Measurements from ENCODE around the gene MAML3. TPM values are rescaled to one million over a fixed set of nuclear protein-coding genes. Genes with fewer than 3 reads are reported as not detected.

MAML3 gene
- total RNA-seq, 1 experiment from 2014 or later = 0.89 TPM

- DNase-seq (ENCODE audit: unreplicated experiment) = no peak
- Mint-ChIP-seq H3K27me3 (ENCODE audit: insufficient read depth, unreplicated experiment) (no peaks in the 10 kb centered on the region), H3K36me3 (ENCODE audit: insufficient read depth, unreplicated experiment) (no peaks in the 10 kb centered on the region), H3K4me1 (ENCODE audit: insufficient read depth, unreplicated experiment) (no peaks in the 10 kb centered on the region), H3K9me3 (ENCODE audit: unreplicated experiment) (no peaks in the 10 kb centered on the region), H3K27ac (ENCODE audit: low read depth, unreplicated experiment) (no peak overlapping the region), H3K4me3 (ENCODE audit: unreplicated experiment) (no peak overlapping the region)
- TF ChIP-seq CTCF (IDR thresholded peaks at IDR 0.05; ENCODE audit: unreplicated experiment) = no peak
- ChIA-PET POLR2A (interaction anchor here (0.6 to 0.9 kb wide), 2 partner anchors 11 to 49 kb away, joined by 3 to 5 read pairs; no protein-coding TSS in a partner anchor), CTCF (interaction anchor here (0.6 to 0.7 kb wide), 3 partner anchors 11 to 776 kb away, joined by 3 read pairs; no protein-coding TSS in a partner anchor)
- intact Hi-C loops (cut with micrococcal nuclease) = no loop called here
- BruUV-seq (replicated peaks) = no TSS peak
These were observed 364.8 kb downstream of the MAML3 start for GRCh38 chr4:139789096-139789654.

DNA sequence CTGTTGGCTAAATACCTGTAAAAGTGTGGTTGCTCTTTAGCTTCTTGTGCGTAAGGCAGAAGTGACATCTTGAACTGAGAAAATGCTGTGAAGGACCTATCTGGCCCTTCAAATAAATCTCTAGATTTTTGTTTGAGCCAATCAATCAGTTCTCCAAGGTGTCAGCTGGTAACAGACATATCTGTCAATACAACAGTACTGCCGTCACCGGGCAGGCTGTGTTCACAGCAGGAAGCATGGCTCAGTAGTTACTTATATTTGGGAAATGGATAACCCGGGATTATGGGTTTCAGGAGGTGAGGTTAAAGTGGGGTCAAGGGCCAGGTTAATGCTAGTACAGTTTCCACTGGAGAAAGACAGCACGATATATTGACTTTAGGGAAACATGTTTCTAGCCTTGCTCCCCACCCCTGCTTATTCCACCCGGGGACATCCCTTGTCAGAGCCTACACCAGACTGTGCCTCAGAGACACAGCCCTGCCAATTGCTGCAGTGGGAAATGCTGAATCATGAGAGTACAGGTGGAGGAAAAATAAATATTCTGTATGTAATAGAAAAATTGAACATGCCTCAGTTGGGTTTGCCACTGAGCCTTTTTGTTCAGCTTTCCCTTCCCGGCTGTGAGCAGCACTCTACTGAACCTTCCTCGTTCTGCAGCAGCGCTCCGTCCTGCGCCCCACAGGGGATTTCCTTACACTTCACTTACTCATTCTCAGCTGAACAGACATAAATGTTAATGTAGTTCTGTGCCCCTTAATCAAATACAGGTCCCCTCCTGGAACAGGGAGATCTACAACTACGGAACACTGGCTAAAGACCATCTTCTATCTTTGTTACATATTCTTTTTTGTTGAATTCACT is 367.3 kb downstream of the MAML3 start:
- DNase-seq (ENCODE audit: unreplicated experiment) = no peak
- POLR2A ChIA-PET = no interaction called here
- Mint-ChIP-seq H3K9me3 (ENCODE audit: unreplicated experiment) (no peaks in the 10 kb centered on the region), H3K4me1 (ENCODE audit: insufficient read depth, unreplicated experiment) (no peaks in the 10 kb centered on the region), H3K36me3 (ENCODE audit: insufficient read depth, unreplicated experiment) (no peaks in the 10 kb centered on the region), H3K4me3 (ENCODE audit: unreplicated experiment) (no peak overlapping the region), H3K27me3 (ENCODE audit: insufficient read depth, unreplicated experiment) (no peaks in the 10 kb centered on the region), H3K27ac (ENCODE audit: low read depth, unreplicated experiment) (no peak overlapping the region)
- CTCF ChIA-PET = interaction anchor here (0.7 kb wide), 1 partner anchor 1897 kb away, joined by 3 read pairs; no protein-coding TSS in a partner anchor
- no peak for TF ChIP-seq CTCF (IDR thresholded peaks at IDR 0.05; ENCODE audit: unreplicated experiment)
- BruUV-seq (replicated peaks) = no TSS peak
- intact Hi-C loops (cut with micrococcal nuclease) = no loop called here

GRCh38 chr4:139785356-139785755 is 368.6 kb downstream of the MAML3 start:
- ChIA-PET POLR2A (interaction anchor here (0.6 kb wide), 1 partner anchor 54 kb away, joined by 3 read pairs; no protein-coding TSS in a partner anchor), CTCF (interaction anchor here (0.8 kb wide), 1 partner anchor 77 kb away, joined by 3 read pairs; no protein-coding TSS in a partner anchor)
- TF ChIP-seq CTCF (IDR thresholded peaks at IDR 0.05; ENCODE audit: unreplicated experiment) = no peak
- intact Hi-C loops (cut with micrococcal nuclease) = no loop called here
- Mint-ChIP-seq H3K27me3 (ENCODE audit: insufficient read depth, unreplicated experiment) (no peaks in the 10 kb centered on the region), H3K9me3 (ENCODE audit: unreplicated experiment) (no peaks in the 10 kb centered on the region), H3K36me3 (ENCODE audit: insufficient read depth, unreplicated experiment) (no peaks in the 10 kb centered on the region), H3K4me3 (ENCODE audit: unreplicated experiment) (no peak overlapping the region), H3K27ac (ENCODE audit: low read depth, unreplicated experiment) (no peak overlapping the region), H3K4me1 (ENCODE audit: insufficient read depth, unreplicated experiment) (no peaks in the 10 kb centered on the region)
- no TSS peak for BruUV-seq (replicated peaks)
- no peak for DNase-seq (ENCODE audit: unreplicated experiment)

DNA sequence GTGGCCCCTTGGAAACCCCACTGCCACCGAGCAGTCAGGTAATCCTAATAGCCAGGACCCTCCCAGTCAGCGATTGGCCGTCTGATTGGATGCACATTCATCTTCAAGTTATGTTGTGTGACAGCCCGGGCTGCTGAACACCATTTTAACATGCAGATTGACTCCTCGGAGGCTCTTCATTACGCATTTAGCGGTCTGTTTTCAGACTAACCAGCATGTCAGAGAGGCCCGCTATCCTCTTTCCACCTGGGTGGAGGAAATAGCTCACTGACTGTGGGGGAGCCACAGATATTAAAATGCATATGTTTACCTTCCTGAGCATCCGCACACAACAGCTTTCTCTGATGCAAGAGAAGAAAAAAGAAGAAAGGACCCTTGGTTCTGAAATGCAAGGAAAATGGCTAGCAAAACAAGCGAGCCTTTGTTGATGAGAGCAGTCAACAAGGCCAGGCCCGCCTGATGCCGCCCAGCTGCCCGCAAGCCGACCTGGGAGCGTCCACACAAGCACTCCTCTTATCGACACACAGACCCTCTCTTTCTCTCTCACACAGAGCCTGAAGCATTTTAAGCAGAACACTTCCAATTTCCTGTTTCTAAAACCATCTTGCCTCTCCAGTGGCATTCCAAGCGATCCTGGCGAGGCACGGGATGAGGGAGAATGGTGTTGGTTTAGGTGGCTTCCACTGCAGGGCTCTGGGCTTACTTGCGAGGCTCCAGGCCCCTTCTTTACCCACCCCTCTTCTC is 370.1 kb downstream of the MAML3 start:
- no peaks in the 10 kb centered on the region for H3K36me3 Mint-ChIP-seq (ENCODE audit: insufficient read depth, unreplicated experiment)
- CTCF ChIA-PET = no interaction called here
- DNase-seq (ENCODE audit: unreplicated experiment) = no peak
- no peak for TF ChIP-seq CTCF (IDR thresholded peaks at IDR 0.05; ENCODE audit: unreplicated experiment)
- no peaks in the 10 kb centered on the region for H3K9me3 Mint-ChIP-seq (ENCODE audit: unreplicated experiment)
- no peaks in the 10 kb centered on the region for H3K4me1 Mint-ChIP-seq (ENCODE audit: insufficient read depth, unreplicated experiment)
- intact Hi-C loops (cut with micrococcal nuclease) = no loop called here
- no peaks in the 10 kb centered on the region for H3K27me3 Mint-ChIP-seq (ENCODE audit: insufficient read depth, unreplicated experiment)
- H3K4me3 Mint-ChIP-seq (ENCODE audit: unreplicated experiment) = no peak overlapping the region
- BruUV-seq (replicated peaks) = no TSS peak
- POLR2A ChIA-PET = no interaction called here
- H3K27ac Mint-ChIP-seq (ENCODE audit: low read depth, unreplicated experiment) = no peak overlapping the region
